ENCODE data around the gene HRNR.
"Not testable (repeated sequence)": the region's sequence is repeated elsewhere in the genome, so short reads cannot be mapped to it uniquely, and the experiment has no call there.

Gene HRNR

GRCh38 chr1:152224093-152224492 lies at the start of gene HRNR:
Gene HRNR, minus strand, starts transcription at chr1:152224193. Its CDS starts 940 bp downstream, at chr1:152223253.
- no peak for DNase-seq (ENCODE audit: low read depth in 2 of 2)

GRCh38 chr1:152256394-152256793 lies 32.4 kb upstream of the HRNR start:
- DNase-seq (ENCODE audit: low read depth in 2 of 2) = not testable (repeated sequence)

- no peak for DNase-seq (ENCODE audit: low read depth in 2 of 2)
Observed at GRCh38 chr1:152252157-152252556, 28.2 kb upstream of the HRNR start.

GRCh38 chr1:152251391-152251790 lies 27.4 kb upstream of the HRNR start:
- DNase-seq (ENCODE audit: low read depth in 2 of 2) = no peak

- no peak for DNase-seq (ENCODE audit: low read depth in 2 of 2)
Observed at GRCh38 chr1:152247316-152247715, 23.3 kb upstream of the HRNR start.

- no peak for DNase-seq (ENCODE audit: low read depth in 2 of 2)
Observed at GRCh38 chr1:152244576-152245273, 20.7 kb upstream of the HRNR start.

- no peak for DNase-seq (ENCODE audit: low read depth in 2 of 2)
Observed at GRCh38 chr1:152237093-152237492, 13.1 kb upstream of the HRNR start.

- DNase-seq (ENCODE audit: low read depth in 2 of 2) = no peak
Observed at GRCh38 chr1:152228831-152229230, 4.8 kb upstream of the HRNR start.

GRCh38 chr1:152227310-152227928 lies 3.4 kb upstream of the HRNR start:
- DNase-seq (ENCODE audit: low read depth in 2 of 2) = no peak

- no peak for DNase-seq (ENCODE audit: low read depth in 2 of 2)
Observed at GRCh38 chr1:152225678-152226077, 1.7 kb upstream of the HRNR start.

GRCh38 chr1:152220166-152221163 lies 3.5 kb downstream of the HRNR start:
- no peak for DNase-seq (ENCODE audit: low read depth in 2 of 2)

GRCh38 chr1:152219438-152219837 lies 4.6 kb downstream of the HRNR start:
- not testable (repeated sequence) for DNase-seq (ENCODE audit: low read depth in 2 of 2)

- DNase-seq (ENCODE audit: low read depth in 2 of 2) = no peak
Observed at GRCh38 chr1:152218762-152219436, 5.1 kb downstream of the HRNR start.

- DNase-seq (ENCODE audit: low read depth in 2 of 2) = not testable (repeated sequence)
Observed at GRCh38 chr1:152215604-152216003, 8.4 kb downstream of the HRNR start.

GRCh38 chr1:152214911-152215310 lies 9.1 kb downstream of the HRNR start:
- DNase-seq (ENCODE audit: low read depth in 2 of 2) = not testable (repeated sequence)

GRCh38 chr1:152198982-152199381 lies 25.0 kb downstream of the HRNR start:
- DNase-seq (ENCODE audit: low read depth in 2 of 2) = no peak

- no peak for DNase-seq (ENCODE audit: low read depth in 2 of 2)
Observed at GRCh38 chr1:152197361-152197941, 26.5 kb downstream of the HRNR start.

GRCh38 chr1:152191711-152192110 lies 32.3 kb downstream of the HRNR start:
- no peak for DNase-seq (ENCODE audit: low read depth in 2 of 2)

- no peak for DNase-seq (ENCODE audit: low read depth in 2 of 2)
Observed at GRCh38 chr1:152191260-152191659, 32.7 kb downstream of the HRNR start.

- DNase-seq (ENCODE audit: low read depth in 2 of 2) = no peak
Observed at GRCh38 chr1:152190589-152190988, 33.4 kb downstream of the HRNR start.
